CD4-positive, alpha-beta T cell (primary cell): Measurements from ENCODE around the gene TUBB2B. TPM values are rescaled to one million over a fixed set of nuclear protein-coding genes. Genes with fewer than 3 reads are reported as not detected.

Experiments
- ATAC-seq: fragments of 200-7000 bp; cut with Tn5 transposase; one replicate; pipeline ENCODE4 v1.10.0; 2022; ENCODE audit warnings: mild to moderate bottlenecking; ENCODE audit not compliant: poor library complexity
- CTCF ChIA-PET: fragments of 350-600 bp; sonication (Branson Sonifier 250); formaldehyde crosslinking; loops from one replicate; lab custom pipeline; 2021; ENCODE audit warnings: antibody characterized with exemption, inconsistent platforms; lab: Charles Lee
- POLR2A ChIA-PET: fragments of 350-600 bp; sonication (Branson Sonifier 250); formaldehyde crosslinking; loops from one replicate; lab custom pipeline; 2021; ENCODE audit warnings: antibody characterized with exemption, inconsistent platforms; lab: Charles Lee
- DNase-seq, 14 experiments: peaks; one replicate each; pipeline ENCODE4 v3.0.0-alpha.2; 2013 to 2020; ENCODE audit warnings: mixed read lengths in 2 of 14
- H3K27ac ChIP-seq, 2 donors: one replicate each; pipeline versions ENCODE4 v1.5.1 to v1.7.0; 2013; ENCODE audit warnings: low read length in 2 of 2, low read depth in 1 of 2, mild to moderate bottlenecking in 1 of 2
- H3K27me3 ChIP-seq, 2 experiments: 1 replicate in 1 of 2; 2 replicates in 1 of 2; pipeline versions ENCODE4 v1.6.1 to v1.7.0; 2013; ENCODE audit warnings: low read length in 2 of 2, control low read depth in 1 of 2, mild to moderate bottlenecking in 1 of 2, moderate library complexity in 1 of 2; ENCODE audit not compliant: insufficient read depth in 2 of 2, control insufficient read depth in 1 of 2
- H3K36me3 ChIP-seq: one replicate; pipeline ENCODE4 v1.6.1; 2013; ENCODE audit warnings: low read length, control low read depth; ENCODE audit not compliant: insufficient read depth
- H3K4me1 ChIP-seq: one replicate; pipeline ENCODE4 v1.6.1; 2013; ENCODE audit warnings: low read length, control low read depth; ENCODE audit not compliant: insufficient read depth
- H3K4me3 ChIP-seq: one replicate; pipeline ENCODE4 v1.5.1; 2013; ENCODE audit warnings: mild to moderate bottlenecking, low read length, moderate library complexity
- H3K9me3 ChIP-seq, 2 experiments: 1 replicate in 1 of 2; 2 replicates in 1 of 2; pipeline versions ENCODE4 v1.6.1 to v1.7.0; 2013; ENCODE audit warnings: low read length in 2 of 2, mild to moderate bottlenecking in 2 of 2, control low read depth in 1 of 2, moderate library complexity in 1 of 2; ENCODE audit not compliant: control insufficient read depth in 1 of 2, insufficient read depth in 1 of 2
- H3K27ac Mint-ChIP-seq: one replicate; pipeline ENCODE4 v1.8.0; 2020; ENCODE audit warnings: mixed read lengths
- H3K27me3 Mint-ChIP-seq: one replicate; pipeline ENCODE4 v1.8.0; 2021; ENCODE audit warnings: mixed read lengths
- H3K36me3 Mint-ChIP-seq: one replicate; pipeline ENCODE4 v1.8.0; 2021; ENCODE audit warnings: low read depth, mixed read lengths
- H3K4me1 Mint-ChIP-seq: one replicate; pipeline ENCODE4 v1.8.0; 2021; ENCODE audit warnings: low read depth, mixed read lengths
- H3K4me3 Mint-ChIP-seq: one replicate; pipeline ENCODE4 v1.8.0; 2020; ENCODE audit warnings: mild to moderate bottlenecking, mixed read lengths
- H3K9me3 Mint-ChIP-seq: one replicate; pipeline ENCODE4 v1.8.0; 2020; ENCODE audit warnings: mixed read lengths
- CTCF ChIP-seq: fragments of 200-600 bp; IDR thresholded peaks from one replicate; pipeline ENCODE4 v1.8.0; 2022; ENCODE audit warnings: antibody characterized with exemption, mild to moderate bottlenecking
- intact Hi-C, 2 experiments: fragments of 100-400 bp; cut with DNase I in 1 of 2; cut with micrococcal nuclease in 1 of 2; formaldehyde crosslinking; loops; one replicate each; pipeline versions ENCODE4 v1.15.1 to v1.9.0; 2023 to 2025; cut with DNase I, micrococcal nuclease
- total RNA-seq, 174 experiments: library from RNA in 2 of 174; stranded (reverse) in 2 of 174; gene quantifications; one replicate each; pipeline ENCODE4 v1.2.3 and lab custom pipeline; 2021 to 2026

Gene TUBB2B
- total RNA-seq, 2 experiments from 2014 or later = not detected

GRCh38 chr6:3273707-3274521 is 46.5 kb upstream of the TUBB2B start:
- ATAC-seq (no peak), DNase-seq (no peak)
- Mint-ChIP-seq H3K36me3 (peaks cover 47% of the 10 kb centered on the region), H3K4me1 (peaks cover 18% of the 10 kb centered on the region), H3K4me3 (no peak overlapping the region), H3K27me3 (no peaks in the 10 kb centered on the region), H3K27ac (peak overlapping the region; percentile 54), H3K9me3 (no peaks in the 10 kb centered on the region)
- Histone ChIP-seq H3K9me3 (no peaks in the 10 kb centered on the region), H3K4me1 (no peaks in the 10 kb centered on the region), H3K4me3 (no peak overlapping the region), H3K36me3 (peaks cover 36% of the 10 kb centered on the region), H3K27ac (no peak overlapping the region), H3K27me3 (no peaks in the 10 kb centered on the region)
- no peak for TF ChIP-seq CTCF
- POLR2A ChIA-PET = no interaction called here
- CTCF ChIA-PET = no interaction called here
- intact Hi-C loops = no loop called here

- peaks cover 55% of the 10 kb centered on the region for H3K36me3 Mint-ChIP-seq
- no peaks in the 10 kb centered on the region for H3K9me3 Mint-ChIP-seq
- intact Hi-C loops = no loop called here
- no peak overlapping the region for H3K4me3 Mint-ChIP-seq
- no peak for DNase-seq
- H3K27me3 Mint-ChIP-seq = no peaks in the 10 kb centered on the region
- H3K4me1 ChIP-seq = no peaks in the 10 kb centered on the region
- H3K27ac Mint-ChIP-seq = no peak overlapping the region
- no peaks in the 10 kb centered on the region for H3K27me3 ChIP-seq
- ChIA-PET POLR2A (no interaction called here), CTCF (no interaction called here)
- no peak for TF ChIP-seq CTCF
- no peak overlapping the region for H3K27ac ChIP-seq
- H3K9me3 ChIP-seq = no peaks in the 10 kb centered on the region
- peaks cover 27% of the 10 kb centered on the region for H3K4me1 Mint-ChIP-seq
- ATAC-seq = no peak
- H3K36me3 ChIP-seq = peaks cover 40% of the 10 kb centered on the region
- H3K4me3 ChIP-seq = no peak overlapping the region
Observed at GRCh38 chr6:3272911-3273547, 45.6 kb upstream of the TUBB2B start.

- no peak overlapping the region for H3K4me3 Mint-ChIP-seq
- ChIA-PET CTCF (no interaction called here), POLR2A (no interaction called here)
- no peak overlapping the region for H3K4me3 ChIP-seq
- no peak overlapping the region for H3K27ac Mint-ChIP-seq
- TF ChIP-seq CTCF = no peak
- intact Hi-C loops = no loop called here
- no peaks in the 10 kb centered on the region for H3K9me3 Mint-ChIP-seq
- peaks cover 48% of the 10 kb centered on the region for H3K36me3 ChIP-seq
- DNase-seq = no peak
- no peaks in the 10 kb centered on the region for H3K27me3 ChIP-seq
- H3K4me1 ChIP-seq = no peaks in the 10 kb centered on the region
- ATAC-seq = no peak
- no peaks in the 10 kb centered on the region for H3K9me3 ChIP-seq
- no peaks in the 10 kb centered on the region for H3K27me3 Mint-ChIP-seq
- H3K4me1 Mint-ChIP-seq = peaks cover 34% of the 10 kb centered on the region
- H3K27ac ChIP-seq = no peak overlapping the region
- H3K36me3 Mint-ChIP-seq = peaks cover 62% of the 10 kb centered on the region
Observed at GRCh38 chr6:3271756-3272155, 44.3 kb upstream of the TUBB2B start.
